ENCODE data around the gene PLA2G7. TPM values are rescaled to one million over a fixed set of nuclear protein-coding genes. Genes with fewer than 3 reads are reported as not detected.
A peak's percentile ranks its signal among the peaks of the same experiment; 100 is the strongest.

PLA2G7 gene
- polyA plus RNA-seq, 1 donor (not counting 4 experiments of a cell fraction or from before 2014, with no cell fraction given) = 4.8 TPM

- Histone ChIP-seq H3K27ac (ENCODE audit: control insufficient read depth, insufficient read depth, low read length) (no peak overlapping the region), H3K9ac (ENCODE audit: control insufficient read depth, extremely low read depth, insufficient read depth, low read length) (no peak overlapping the region), H3K79me2 (ENCODE audit: control insufficient read depth, insufficient read depth, low read length) (no peaks in the 10 kb centered on the region), H3K4me3 (ENCODE audit: control insufficient read depth in 2 of 3, extremely low read depth in 1 of 3, insufficient read depth in 2 of 3, low read depth in 1 of 3, low read length in 3 of 3) (no peak overlapping the region), H3K4me1 (ENCODE audit: control insufficient read depth, extremely low read depth, insufficient read depth, low read length) (peaks cover 4% of the 10 kb centered on the region), H3K27me3 (ENCODE audit: control insufficient read depth, extremely low read depth, insufficient read depth, low read length) (no peaks in the 10 kb centered on the region), H3K9me3 (ENCODE audit: control insufficient read depth, low read depth, low read length) (no peaks in the 10 kb centered on the region), H4K20me1 (ENCODE audit: control insufficient read depth, extremely low read depth, insufficient read depth, low read length) (no peaks in the 10 kb centered on the region), H3K9me1 (ENCODE audit: control insufficient read depth, extremely low read depth, insufficient read depth, low read length) (no peaks in the 10 kb centered on the region), H3K4me2 (ENCODE audit: control insufficient read depth, extremely low read depth, insufficient read depth, low read depth, low read length) (no peak overlapping the region), H3K36me3 (ENCODE audit: control insufficient read depth in 2 of 2, extremely low read depth in 1 of 2, insufficient read depth in 2 of 2, low read length in 2 of 2) (no peaks in the 10 kb centered on the region), H2AFZ (ENCODE audit: control insufficient read depth, low read length) (no peak overlapping the region)
- TF ChIP-seq CTCF (optimal IDR thresholded peaks at IDR 0.05 in 1 of 3, IDR thresholded peaks at IDR 0.05 in 1 of 3, conservative IDR thresholded peaks at IDR 0.05 in 1 of 3; ENCODE audit: extremely low read depth in 1 of 3, insufficient read depth in 2 of 3, low read length in 3 of 3) = no peak
- no peak for TF ChIP-seq EZH2 (IDR thresholded peaks at IDR 0.05; ENCODE audit: low read length)
- DNase-seq (ENCODE audit: low read depth, low spot score) (no peak), FAIRE-seq (no peak)
- dilution Hi-C loops (cut with MboI; ENCODE audit: extremely low pct_ligation_motif_present, low sequenced_read_pairs) = no loop called here
Observed at GRCh38 chr6:46657642-46658041, 77.5 kb downstream of the PLA2G7 start.

- Histone ChIP-seq H3K4me3 (ENCODE audit: control insufficient read depth in 2 of 3, extremely low read depth in 1 of 3, insufficient read depth in 2 of 3, low read depth in 1 of 3, low read length in 3 of 3) (no peak overlapping the region), H3K9me1 (ENCODE audit: control insufficient read depth, extremely low read depth, insufficient read depth, low read length) (no peaks in the 10 kb centered on the region), H3K9me3 (ENCODE audit: control insufficient read depth, low read depth, low read length) (no peaks in the 10 kb centered on the region), H3K4me2 (ENCODE audit: control insufficient read depth, extremely low read depth, insufficient read depth, low read depth, low read length) (no peak overlapping the region), H3K36me3 (ENCODE audit: control insufficient read depth in 2 of 2, extremely low read depth in 1 of 2, insufficient read depth in 2 of 2, low read length in 2 of 2) (no peaks in the 10 kb centered on the region), H3K27me3 (ENCODE audit: control insufficient read depth, extremely low read depth, insufficient read depth, low read length) (no peaks in the 10 kb centered on the region), H3K9ac (ENCODE audit: control insufficient read depth, extremely low read depth, insufficient read depth, low read length) (no peak overlapping the region), H2AFZ (ENCODE audit: control insufficient read depth, low read length) (no peak overlapping the region), H4K20me1 (ENCODE audit: control insufficient read depth, extremely low read depth, insufficient read depth, low read length) (no peaks in the 10 kb centered on the region), H3K79me2 (ENCODE audit: control insufficient read depth, insufficient read depth, low read length) (no peaks in the 10 kb centered on the region), H3K27ac (ENCODE audit: control insufficient read depth, insufficient read depth, low read length) (no peak overlapping the region), H3K4me1 (ENCODE audit: control insufficient read depth, extremely low read depth, insufficient read depth, low read length) (peaks cover 6% of the 10 kb centered on the region)
- TF ChIP-seq CTCF (optimal IDR thresholded peaks at IDR 0.05 in 1 of 3, IDR thresholded peaks at IDR 0.05 in 1 of 3, conservative IDR thresholded peaks at IDR 0.05 in 1 of 3; ENCODE audit: extremely low read depth in 1 of 3, insufficient read depth in 2 of 3, low read length in 3 of 3) (peak; percentile 10 to 34 (median 25)), EZH2 (IDR thresholded peaks at IDR 0.05; ENCODE audit: low read length) (no peak)
- FAIRE-seq (no peak), DNase-seq (ENCODE audit: low read depth, low spot score) (no peak)
- dilution Hi-C loops (cut with MboI; ENCODE audit: extremely low pct_ligation_motif_present, low sequenced_read_pairs) = no loop called here
Observed at GRCh38 chr6:46655803-46656202, 79.4 kb downstream of the PLA2G7 start.

Other genes with a start within 250 kb of the PLA2G7 start
- 0.02 to 0.04 TPM in 2 of 3 replicates, not detected in the other for gene RCAN2, start 243.9 kb downstream of the PLA2G7 start, polyA plus RNA-seq
- gene CYP39A1, start 82.6 kb downstream of the PLA2G7 start, polyA plus RNA-seq = 0.77 to 1.6 TPM (median 1.5 TPM) in 3 replicates
- gene SLC25A27, start 82.4 kb downstream of the PLA2G7 start, polyA plus RNA-seq = 2.7 to 11.5 TPM (median 10.4 TPM) in 3 replicates
- 0.01 to 0.25 TPM (median 0.23 TPM) in 3 replicates for gene TDRD6, start 47.5 kb downstream of the PLA2G7 start, polyA plus RNA-seq
- gene ANKRD66, start 11.6 kb upstream of the PLA2G7 start, polyA plus RNA-seq = not detected in 3 replicates
- gene MEP1A, start 58.0 kb upstream of the PLA2G7 start, polyA plus RNA-seq = 0.05 to 0.07 TPM (median 0.06 TPM) in 3 replicates
- 0.01 TPM in 1 of 3 replicates, not detected in the others for gene ADGRF5, start 186.6 kb upstream of the PLA2G7 start, polyA plus RNA-seq

Data from keratinocyte (primary cell).